Smooth muscle cell (in vitro differentiated cells): ENCODE results near the gene CTNNBL1. TPM values are rescaled to one million over a fixed set of nuclear protein-coding genes. Genes with fewer than 3 reads are reported as not detected.

Source experiments
- DNase-seq: peaks from one replicate; lab custom pipeline; 2025; ENCODE audit not compliant: unreplicated experiment; lab: John Stamatoyannopoulos, UW
- H2AFZ ChIP-seq: fragments of 200-600 bp; sonication (generic); 2 replicates; pipeline ENCODE4 v1.6.0; 2016; ENCODE audit warnings: antibody characterized with exemption, low read depth, mild to moderate bottlenecking
- H3F3A ChIP-seq: fragments of 200-600 bp; sonication (generic); 2 replicates; pipeline ENCODE4 v1.6.0; 2017; ENCODE audit warnings: antibody characterized with exemption, low read depth
- H3K27ac ChIP-seq: fragments of 200-600 bp; sonication (generic); 2 replicates; pipeline ENCODE4 v1.5.1; 2016; ENCODE audit warnings: low read depth, mild to moderate bottlenecking
- H3K27me3 ChIP-seq: fragments of 200-600 bp; sonication (generic); 2 replicates; pipeline ENCODE4 v1.6.1; 2016; ENCODE audit warnings: low read depth, mild to moderate bottlenecking
- H3K36me3 ChIP-seq: fragments of 200-600 bp; sonication (generic); 2 replicates; pipeline ENCODE4 v1.5.1; 2016; ENCODE audit warnings: low read depth
- H3K4me1 ChIP-seq: fragments of 200-600 bp; sonication (generic); 2 replicates; pipeline ENCODE4 v1.5.1; 2016; ENCODE audit warnings: low read depth
- H3K4me2 ChIP-seq: fragments of 200-600 bp; sonication (generic); 2 replicates; pipeline ENCODE4 v1.6.0; 2016; ENCODE audit warnings: mild to moderate bottlenecking
- H3K4me3 ChIP-seq: fragments of 200-600 bp; sonication (generic); 2 replicates; pipeline ENCODE4 v1.5.1; 2016; ENCODE audit warnings: mild to moderate bottlenecking
- H3K79me2 ChIP-seq: fragments of 200-600 bp; sonication (generic); 2 replicates; pipeline ENCODE4 v1.6.0; 2016; ENCODE audit warnings: low read depth, mild to moderate bottlenecking
- H3K9ac ChIP-seq: fragments of 200-600 bp; sonication (generic); 2 replicates; pipeline ENCODE4 v1.6.0; 2016; ENCODE audit warnings: low read depth
- H3K9me3 ChIP-seq: fragments of 200-600 bp; sonication (generic); replicated peaks from 2 replicates; pipeline ENCODE4 v1.5.1; 2016; ENCODE audit warnings: low read depth
- H4K20me1 ChIP-seq: fragments of 200-600 bp; sonication (generic); 2 replicates; pipeline ENCODE4 v1.6.0; 2016; ENCODE audit warnings: low read depth
- WGBS: methylation state at CpG from one replicate; pipeline ENCODE4 v1.1.7; 2016; ENCODE audit warnings: low lambda C conversion rate; 5-methylcytosine and 5-hydroxymethylcytosine counted together
- polyA plus RNA-seq: library from polyadenylated mRNA; unstranded; fragments of >200 nt; fragmentation: Nextera tagmentation; extraction: Ambion mirVana; gene quantifications from 2 replicates; pipeline ENCODE4 v1.2.1, GENCODE V29; 2016
- total RNA-seq: library from RNA; depleted of rRNA; stranded (reverse); fragments of >200 nt; gene quantifications from 2 replicates; pipeline ENCODE4 v1.2.3, GENCODE V29; 2014
- TF ChIP-seq, protein P1 (sequence below): fragments of 200-600 bp; sonication (generic); IDR thresholded peaks from 2 replicates; pipeline ENCODE4 v1.5.1; 2017; ENCODE audit warnings: borderline replicate concordance, mild to moderate bottlenecking, antibody characterized with exemption; ENCODE audit not compliant: insufficient read depth, poor library complexity, severe bottlenecking

The CTNNBL1 gene
- total and polyA plus RNA-seq, 2 experiments from 2014 or later, result 33.3 to 63.6 TPM

GRCh38 chr20:37727957-37728634 lies 34.3 kb downstream of the CTNNBL1 start:
- H3K4me2 ChIP-seq, result no peak overlapping the region
- TF ChIP-seq, protein P1, sequence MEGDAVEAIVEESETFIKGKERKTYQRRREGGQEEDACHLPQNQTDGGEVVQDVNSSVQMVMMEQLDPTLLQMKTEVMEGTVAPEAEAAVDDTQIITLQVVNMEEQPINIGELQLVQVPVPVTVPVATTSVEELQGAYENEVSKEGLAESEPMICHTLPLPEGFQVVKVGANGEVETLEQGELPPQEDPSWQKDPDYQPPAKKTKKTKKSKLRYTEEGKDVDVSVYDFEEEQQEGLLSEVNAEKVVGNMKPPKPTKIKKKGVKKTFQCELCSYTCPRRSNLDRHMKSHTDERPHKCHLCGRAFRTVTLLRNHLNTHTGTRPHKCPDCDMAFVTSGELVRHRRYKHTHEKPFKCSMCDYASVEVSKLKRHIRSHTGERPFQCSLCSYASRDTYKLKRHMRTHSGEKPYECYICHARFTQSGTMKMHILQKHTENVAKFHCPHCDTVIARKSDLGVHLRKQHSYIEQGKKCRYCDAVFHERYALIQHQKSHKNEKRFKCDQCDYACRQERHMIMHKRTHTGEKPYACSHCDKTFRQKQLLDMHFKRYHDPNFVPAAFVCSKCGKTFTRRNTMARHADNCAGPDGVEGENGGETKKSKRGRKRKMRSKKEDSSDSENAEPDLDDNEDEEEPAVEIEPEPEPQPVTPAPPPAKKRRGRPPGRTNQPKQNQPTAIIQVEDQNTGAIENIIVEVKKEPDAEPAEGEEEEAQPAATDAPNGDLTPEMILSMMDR, result no peak
- H3K9ac ChIP-seq, result no peak overlapping the region
- H3F3A ChIP-seq, result no peaks in the 10 kb centered on the region
- no peaks in the 10 kb centered on the region for H3K36me3 ChIP-seq
- DNase-seq, result no peak
- H3K27ac ChIP-seq, result no peak overlapping the region
- H3K4me3 ChIP-seq, result no peak overlapping the region
- peaks cover 49% of the 10 kb centered on the region for H3K4me1 ChIP-seq
- no peaks in the 10 kb centered on the region for H3K9me3 ChIP-seq
- peaks cover 16% of the 10 kb centered on the region for H3K79me2 ChIP-seq
- H2AFZ ChIP-seq, result no peak overlapping the region
- no peaks in the 10 kb centered on the region for H3K27me3 ChIP-seq
- WGBS, result 87% methylated on average over 2 of the region's 2 CpGs
- H4K20me1 ChIP-seq, result peaks cover 85% of the 10 kb centered on the region

GRCh38 chr20:37728635-37728983 lies 34.8 kb downstream of the CTNNBL1 start:
- Histone ChIP-seq H4K20me1 (peaks cover 82% of the 10 kb centered on the region), H3K27ac (no peak overlapping the region), H2AFZ (no peak overlapping the region), H3K79me2 (peaks cover 16% of the 10 kb centered on the region), H3K9me3 (no peaks in the 10 kb centered on the region), H3K4me1 (peaks cover 51% of the 10 kb centered on the region), H3K36me3 (no peaks in the 10 kb centered on the region), H3K4me2 (no peak overlapping the region), H3K4me3 (no peak overlapping the region), H3K27me3 (no peaks in the 10 kb centered on the region), H3K9ac (no peak overlapping the region), H3F3A (no peaks in the 10 kb centered on the region)
- TF ChIP-seq, protein P1, result no peak
- no peak for DNase-seq
- WGBS, result 83% methylated on average over 2 of the region's 2 CpGs

DNA sequence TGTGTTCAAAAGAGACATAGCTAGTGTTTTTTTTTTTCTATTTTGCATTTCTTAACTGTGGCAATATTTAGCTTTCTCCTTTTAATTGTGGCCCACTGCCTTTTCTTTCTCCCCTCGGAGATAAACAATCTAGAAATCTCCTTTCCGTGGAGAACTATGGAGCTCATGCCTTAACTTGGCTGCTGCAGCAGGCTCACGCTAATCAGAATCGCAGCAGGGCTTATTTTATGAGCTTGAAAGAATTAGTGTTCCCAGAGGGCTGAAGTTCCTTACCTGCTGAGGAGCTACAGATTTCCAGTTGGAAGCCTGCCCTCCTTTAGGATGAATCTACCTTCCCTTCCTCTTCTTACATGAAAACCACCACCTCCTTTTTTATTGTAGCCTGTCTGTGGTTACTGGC lies 35.6 kb downstream of the CTNNBL1 start:
- Histone ChIP-seq H3K79me2 (peaks cover 9% of the 10 kb centered on the region), H3K4me1 (peaks cover 54% of the 10 kb centered on the region), H3F3A (no peaks in the 10 kb centered on the region), H3K36me3 (no peaks in the 10 kb centered on the region), H3K27ac (no peak overlapping the region), H3K27me3 (no peaks in the 10 kb centered on the region), H3K4me3 (no peak overlapping the region), H3K9ac (no peak overlapping the region), H3K4me2 (no peak overlapping the region), H2AFZ (no peak overlapping the region), H3K9me3 (no peaks in the 10 kb centered on the region), H4K20me1 (peaks cover 82% of the 10 kb centered on the region)
- DNase-seq, result no peak
- TF ChIP-seq, protein P1, result no peak
- 48% methylated on average over 4 of the region's 4 CpGs for WGBS

GRCh38 chr20:37729909-37730308 lies 36.1 kb downstream of the CTNNBL1 start:
- Histone ChIP-seq H3K4me3 (no peak overlapping the region), H3K36me3 (no peaks in the 10 kb centered on the region), H3K9me3 (no peaks in the 10 kb centered on the region), H3K4me1 (peaks cover 58% of the 10 kb centered on the region), H3K27me3 (no peaks in the 10 kb centered on the region), H2AFZ (no peak overlapping the region), H3K79me2 (peaks cover 4% of the 10 kb centered on the region), H3F3A (no peaks in the 10 kb centered on the region), H4K20me1 (peaks cover 85% of the 10 kb centered on the region), H3K9ac (no peak overlapping the region), H3K27ac (no peak overlapping the region), H3K4me2 (no peak overlapping the region)
- DNase-seq, result no peak
- TF ChIP-seq, protein P1, result no peak
- WGBS, result 87% methylated on average over 3 of the region's 3 CpGs
